Astrocyte (in vitro differentiated cells and primary cell): ENCODE measurements around the gene SET. TPM values are rescaled to one million over a fixed set of nuclear protein-coding genes. Genes with fewer than 3 reads are reported as not detected.
A peak's percentile ranks its signal among the peaks of the same experiment; 100 is the strongest.

ENCODE experiments used
- DNase-seq: peaks from one replicate; pipeline ENCODE4 v3.0.0-alpha.2; 2010; ENCODE audit warnings: low read depth
- FAIRE-seq: peaks from 2 replicates; lab custom pipeline; 2011; peaks lifted over from hg19 to GRCh38; lab: Jason Lieb, UNC
- H2AFZ ChIP-seq: 2 replicates; pipeline ENCODE4 v1.6.0; 2012; ENCODE audit warnings: low read depth, low read length, inconsistent platforms
- H3K27ac ChIP-seq: 2 replicates; pipeline ENCODE4 v1.5.1; 2011; ENCODE audit warnings: low read depth, low read length, inconsistent platforms
- H3K27me3 ChIP-seq: 2 replicates; pipeline ENCODE4 v1.6.0; 2011; ENCODE audit warnings: low read length, inconsistent platforms; ENCODE audit not compliant: insufficient read depth
- H3K36me3 ChIP-seq: 2 replicates; pipeline ENCODE4 v1.5.1; 2011; ENCODE audit warnings: low read length, inconsistent platforms; ENCODE audit not compliant: insufficient read depth
- H3K4me1 ChIP-seq: 2 replicates; pipeline ENCODE4 v1.5.1; 2011; ENCODE audit warnings: low read length, inconsistent platforms; ENCODE audit not compliant: insufficient read depth
- H3K4me2 ChIP-seq: 2 replicates; pipeline ENCODE4 v1.6.0; 2012; ENCODE audit warnings: low read length, inconsistent platforms
- H3K4me3 ChIP-seq: 2 replicates; pipeline ENCODE4 v1.5.1; 2011; ENCODE audit warnings: low read depth, mild to moderate bottlenecking, low read length, inconsistent platforms; ENCODE audit not compliant: insufficient read depth
- H3K79me2 ChIP-seq: 2 replicates; pipeline ENCODE4 v1.6.0; 2012; ENCODE audit warnings: mild to moderate bottlenecking, low read length, inconsistent platforms; ENCODE audit not compliant: insufficient read depth
- H3K9ac ChIP-seq: 2 replicates; pipeline ENCODE4 v1.6.0; 2012; ENCODE audit warnings: mild to moderate bottlenecking, low read length, inconsistent platforms
- H3K9me3 ChIP-seq: 2 replicates; pipeline ENCODE4 v1.5.1; 2012; ENCODE audit warnings: low read depth, mild to moderate bottlenecking, low read length, inconsistent platforms; ENCODE audit not compliant: insufficient read depth
- H4K20me1 ChIP-seq: 2 replicates; pipeline ENCODE4 v1.6.0; 2012; ENCODE audit warnings: low read length, inconsistent platforms; ENCODE audit not compliant: insufficient read depth
- H3K27ac Mint-ChIP-seq: one replicate; pipeline ENCODE4 v1.8.0; 2021; ENCODE audit warnings: mild to moderate bottlenecking, mixed read lengths; ENCODE audit not compliant: unreplicated experiment
- H3K27me3 Mint-ChIP-seq: one replicate; pipeline ENCODE4 v1.8.0; 2021; ENCODE audit warnings: low read depth, mixed read lengths; ENCODE audit not compliant: unreplicated experiment
- H3K36me3 Mint-ChIP-seq: one replicate; pipeline ENCODE4 v1.8.0; 2021; ENCODE audit warnings: low read depth, mixed read lengths; ENCODE audit not compliant: unreplicated experiment
- H3K4me1 Mint-ChIP-seq: one replicate; pipeline ENCODE4 v1.8.0; 2021; ENCODE audit warnings: low read depth, mixed read lengths; ENCODE audit not compliant: unreplicated experiment
- H3K4me3 Mint-ChIP-seq: one replicate; pipeline ENCODE4 v1.8.0; 2021; ENCODE audit warnings: mild to moderate bottlenecking, moderate library complexity, mixed read lengths; ENCODE audit not compliant: unreplicated experiment
- H3K9me3 Mint-ChIP-seq: one replicate; pipeline ENCODE4 v1.8.0; 2021; ENCODE audit warnings: mild to moderate bottlenecking, mixed read lengths; ENCODE audit not compliant: unreplicated experiment
- CTCF ChIP-seq: IDR thresholded peaks from 2 replicates; pipeline ENCODE4 v1.5.1; 2011; ENCODE audit warnings: low read depth, mild to moderate bottlenecking, inconsistent platforms, low read length, moderate library complexity; ENCODE audit not compliant: insufficient read depth
- EZH2 ChIP-seq: IDR thresholded peaks from 2 replicates; pipeline ENCODE4 v1.6.1; 2012; ENCODE audit warnings: mild to moderate bottlenecking, low read length, inconsistent platforms; ENCODE audit not compliant: insufficient read depth
- total RNA-seq: library from RNA; stranded (reverse); gene quantifications from 2 replicates; pipeline ENCODE4 v1.2.1, GENCODE V29; 2021

Gene SET
- total RNA-seq, 1 donor from 2014 or later, result 397 TPM

- peaks cover under 1% of the 10 kb centered on the region for H3K36me3 Mint-ChIP-seq
- no peak overlapping the region for H3K27ac ChIP-seq
- FAIRE-seq (no peak), DNase-seq (no peak)
- no peaks in the 10 kb centered on the region for H3K9me3 Mint-ChIP-seq
- no peak overlapping the region for H3K4me2 ChIP-seq
- H3K27ac Mint-ChIP-seq, result no peak overlapping the region
- H3K4me3 Mint-ChIP-seq, result no peak overlapping the region
- peaks cover 4% of the 10 kb centered on the region for H3K4me1 ChIP-seq
- no peaks in the 10 kb centered on the region for H3K9me3 ChIP-seq
- H3K27me3 Mint-ChIP-seq, result no peaks in the 10 kb centered on the region
- H3K27me3 ChIP-seq, result no peaks in the 10 kb centered on the region
- no peak for TF ChIP-seq CTCF
- no peak for TF ChIP-seq EZH2
- peaks cover 2% of the 10 kb centered on the region for H3K4me1 Mint-ChIP-seq
- H3K79me2 ChIP-seq, result no peaks in the 10 kb centered on the region
- H2AFZ ChIP-seq, result no peak overlapping the region
- peaks cover 8% of the 10 kb centered on the region for H4K20me1 ChIP-seq
- H3K4me3 ChIP-seq, result no peak overlapping the region
- H3K36me3 ChIP-seq, result peaks cover 1% of the 10 kb centered on the region
- H3K9ac ChIP-seq, result no peak overlapping the region
Measured at GRCh38 chr9:128701227-128701854, 12.3 kb downstream of the SET start.

GRCh38 chr9:128702445-128702948 lies 13.5 kb downstream of the SET start, which contains the start of gene PKN3:
Gene PKN3, plus strand, starts transcription at chr9:128702503. Its CDS starts 413 bp downstream, at chr9:128702916.
- no peaks in the 10 kb centered on the region for H3K27me3 ChIP-seq
- no peaks in the 10 kb centered on the region for H3K79me2 ChIP-seq
- H3K27ac ChIP-seq, result no peak within 1 kb of the TSS
- H3K9me3 ChIP-seq, result no peaks in the 10 kb centered on the region
- H3K9ac ChIP-seq, result peak within 1 kb of the TSS; percentile 65
- DNase-seq (peak; percentile 37), FAIRE-seq (no peak)
- Mint-ChIP-seq H3K4me1 (peaks cover 2% of the 10 kb centered on the region), H3K36me3 (no peaks in the 10 kb centered on the region), H3K4me3 (peak within 1 kb of the TSS; percentile 83), H3K9me3 (no peaks in the 10 kb centered on the region), H3K27me3 (no peaks in the 10 kb centered on the region), H3K27ac (peak within 1 kb of the TSS; percentile 81)
- peak; percentile 50 for TF ChIP-seq CTCF
- TF ChIP-seq EZH2, result no peak
- peaks cover 1% of the 10 kb centered on the region for H3K4me1 ChIP-seq
- H3K4me3 ChIP-seq, result peak within 1 kb of the TSS; percentile 61
- no peaks in the 10 kb centered on the region for H3K36me3 ChIP-seq
- peaks cover 2% of the 10 kb centered on the region for H4K20me1 ChIP-seq
- H3K4me2 ChIP-seq, result peak within 1 kb of the TSS; percentile 90
- H2AFZ ChIP-seq, result peak within 1 kb of the TSS; percentile 88
